ENCODE results near the gene DCST2. TPM values are rescaled to one million over a fixed set of nuclear protein-coding genes. Genes with fewer than 3 reads are reported as not detected.

Gene DCST2
- total RNA-seq, 1 experiment from 2014 or later: 0.18 TPM

- Histone ChIP-seq H3K4me3 (ENCODE audit: low read length) (peak overlapping the region; percentile 95), H3K27ac (ENCODE audit: low read length) (peak overlapping the region; percentile 67), H3K36me3 (ENCODE audit: low read depth, low read length) (peaks cover 39% of the 10 kb centered on the region), H3K9ac (ENCODE audit: low read length) (peak overlapping the region; percentile 87), H3K9me3 (ENCODE audit: low read length) (no peaks in the 10 kb centered on the region), H2AFZ (ENCODE audit: low read length) (peak overlapping the region; percentile 28; the same call in 1 of the 2 replicates), H4K20me1 (ENCODE audit: low read length) (peaks cover 3% of the 10 kb centered on the region; the same call in 1 of the 2 replicates), H3K9me2 (replicated peaks; ENCODE audit: low read length) (no peaks in the 10 kb centered on the region), H3F3A (ENCODE audit: low read length, unreplicated experiment) (peaks cover 8% of the 10 kb centered on the region), H3K27me3 (ENCODE audit: low read length) (no peaks in the 10 kb centered on the region), H3K79me2 (ENCODE audit: low read length) (peaks cover 35% of the 10 kb centered on the region), H3K4me1 (ENCODE audit: insufficient read depth, low read length) (peaks cover 33% of the 10 kb centered on the region), H3K4me2 (ENCODE audit: low read length) (peak overlapping the region; percentile 99)
- DNase-seq (peak; percentile 51), ATAC-seq (peak; percentile 30)
- ChIA-PET POLR2A (ENCODE audit: unreplicated experiment) (interaction anchor here (0.6 to 0.7 kb wide), 2 partner anchors 25 to 33 kb away, joined by 12 to 27 read pairs; no protein-coding TSS in a partner anchor), CTCF (interaction anchor here (0.5 to 3.4 kb wide), 4 partner anchors 9 to 293 kb away, joined by 3 to 41 read pairs (median 4); no protein-coding TSS in a partner anchor)
- BruUV-seq (replicated peaks): no TSS peak
- intact Hi-C loops (cut with micrococcal nuclease): loop anchor here (5.0 kb wide), 1 partner anchor 35 kb away; no protein-coding TSS in a partner anchor
- TF ChIP-seq, protein P1, sequence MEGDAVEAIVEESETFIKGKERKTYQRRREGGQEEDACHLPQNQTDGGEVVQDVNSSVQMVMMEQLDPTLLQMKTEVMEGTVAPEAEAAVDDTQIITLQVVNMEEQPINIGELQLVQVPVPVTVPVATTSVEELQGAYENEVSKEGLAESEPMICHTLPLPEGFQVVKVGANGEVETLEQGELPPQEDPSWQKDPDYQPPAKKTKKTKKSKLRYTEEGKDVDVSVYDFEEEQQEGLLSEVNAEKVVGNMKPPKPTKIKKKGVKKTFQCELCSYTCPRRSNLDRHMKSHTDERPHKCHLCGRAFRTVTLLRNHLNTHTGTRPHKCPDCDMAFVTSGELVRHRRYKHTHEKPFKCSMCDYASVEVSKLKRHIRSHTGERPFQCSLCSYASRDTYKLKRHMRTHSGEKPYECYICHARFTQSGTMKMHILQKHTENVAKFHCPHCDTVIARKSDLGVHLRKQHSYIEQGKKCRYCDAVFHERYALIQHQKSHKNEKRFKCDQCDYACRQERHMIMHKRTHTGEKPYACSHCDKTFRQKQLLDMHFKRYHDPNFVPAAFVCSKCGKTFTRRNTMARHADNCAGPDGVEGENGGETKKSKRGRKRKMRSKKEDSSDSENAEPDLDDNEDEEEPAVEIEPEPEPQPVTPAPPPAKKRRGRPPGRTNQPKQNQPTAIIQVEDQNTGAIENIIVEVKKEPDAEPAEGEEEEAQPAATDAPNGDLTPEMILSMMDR (conservative IDR thresholded peaks at IDR 0.05; ENCODE audit: low read depth, low read length): peak; percentile 78
- no peak for TF ChIP-seq EZH2 (IDR thresholded peaks at IDR 0.05; ENCODE audit: low read length, unreplicated experiment)
Measured at GRCh38 chr1:155052439-155053395, 19.1 kb upstream of the DCST2 start.

GRCh38 chr1:155051777-155052398 lies 18.3 kb upstream of the DCST2 start:
- TF ChIP-seq EZH2phosphoT487 (IDR thresholded peaks at IDR 0.05; ENCODE audit: borderline replicate concordance, low read length) (no peak), EZH2 (IDR thresholded peaks at IDR 0.05; ENCODE audit: low read length, unreplicated experiment) (no peak)
- TF ChIP-seq, protein P1 (conservative IDR thresholded peaks at IDR 0.05; ENCODE audit: low read depth, low read length): no peak
- ATAC-seq: peak; percentile 33
- no peaks in the 10 kb centered on the region for H3K9me3 ChIP-seq (ENCODE audit: low read length)
- H3K79me2 ChIP-seq (ENCODE audit: low read length): peaks cover 35% of the 10 kb centered on the region
- H2AFZ ChIP-seq (ENCODE audit: low read length): peak overlapping the region; percentile 81
- no peaks in the 10 kb centered on the region for H3K9me2 ChIP-seq (replicated peaks; ENCODE audit: low read length)
- peak overlapping the region; percentile 87 for H3K9ac ChIP-seq (ENCODE audit: low read length)
- H3K27me3 ChIP-seq (ENCODE audit: low read length): no peaks in the 10 kb centered on the region
- CTCF ChIA-PET: interaction anchor here (0.6 to 3.4 kb wide), 9 partner anchors 14 to 739 kb away, joined by 3 to 41 read pairs (median 6); partner anchors contain the start of gene KRTCAP2
- peak overlapping the region; percentile 99 for H3K4me2 ChIP-seq (ENCODE audit: low read length)
- intact Hi-C loops (cut with micrococcal nuclease): loop anchor here (2.0 to 5.0 kb wide), 2 partner anchors 35 to 49 kb away; partner anchors contain the start of gene ZBTB7B
- peaks cover 33% of the 10 kb centered on the region for H3K4me1 ChIP-seq (ENCODE audit: insufficient read depth, low read length)
- peaks cover 30% of the 10 kb centered on the region for H3K36me3 ChIP-seq (ENCODE audit: low read depth, low read length)
- POLR2A ChIA-PET (ENCODE audit: unreplicated experiment): interaction anchor here (0.6 to 0.7 kb wide), 2 partner anchors 23 to 34 kb away, joined by 15 to 27 read pairs; no protein-coding TSS in a partner anchor
- peaks cover 8% of the 10 kb centered on the region for H3F3A ChIP-seq (ENCODE audit: low read length, unreplicated experiment)
- DNase-seq: peak; percentile 77
- H3K27ac ChIP-seq (ENCODE audit: low read length): peak overlapping the region; percentile 67
- H4K20me1 ChIP-seq (ENCODE audit: low read length): peaks cover 3% of the 10 kb centered on the region; the same call in 1 of the 2 replicates
- TSS peak; percentile 63 for BruUV-seq (replicated peaks)
- peak overlapping the region; percentile 95 for H3K4me3 ChIP-seq (ENCODE audit: low read length)

All from PC-3 (cell line).